Mucosa of gallbladder (tissue), 1 donor: ENCODE measurements around the gene ADAMTS17. TPM values are rescaled to one million over a fixed set of nuclear protein-coding genes. Genes with fewer than 3 reads are reported as not detected.

Experiments used
- DNase-seq: peaks from one replicate; pipeline ENCODE4 v3.0.0-alpha.2; 2020; ENCODE audit warnings: low spot score
- total RNA-seq: library from RNA; stranded (reverse); gene quantifications from one replicate; pipeline ENCODE4 v1.2.1, GENCODE V29; 2021
- donor health status: DM: no; HTN: no; CAD: no.

Gene ADAMTS17
- total RNA-seq, 1 donor from 2014 or later, result 3.6 TPM

DNA sequence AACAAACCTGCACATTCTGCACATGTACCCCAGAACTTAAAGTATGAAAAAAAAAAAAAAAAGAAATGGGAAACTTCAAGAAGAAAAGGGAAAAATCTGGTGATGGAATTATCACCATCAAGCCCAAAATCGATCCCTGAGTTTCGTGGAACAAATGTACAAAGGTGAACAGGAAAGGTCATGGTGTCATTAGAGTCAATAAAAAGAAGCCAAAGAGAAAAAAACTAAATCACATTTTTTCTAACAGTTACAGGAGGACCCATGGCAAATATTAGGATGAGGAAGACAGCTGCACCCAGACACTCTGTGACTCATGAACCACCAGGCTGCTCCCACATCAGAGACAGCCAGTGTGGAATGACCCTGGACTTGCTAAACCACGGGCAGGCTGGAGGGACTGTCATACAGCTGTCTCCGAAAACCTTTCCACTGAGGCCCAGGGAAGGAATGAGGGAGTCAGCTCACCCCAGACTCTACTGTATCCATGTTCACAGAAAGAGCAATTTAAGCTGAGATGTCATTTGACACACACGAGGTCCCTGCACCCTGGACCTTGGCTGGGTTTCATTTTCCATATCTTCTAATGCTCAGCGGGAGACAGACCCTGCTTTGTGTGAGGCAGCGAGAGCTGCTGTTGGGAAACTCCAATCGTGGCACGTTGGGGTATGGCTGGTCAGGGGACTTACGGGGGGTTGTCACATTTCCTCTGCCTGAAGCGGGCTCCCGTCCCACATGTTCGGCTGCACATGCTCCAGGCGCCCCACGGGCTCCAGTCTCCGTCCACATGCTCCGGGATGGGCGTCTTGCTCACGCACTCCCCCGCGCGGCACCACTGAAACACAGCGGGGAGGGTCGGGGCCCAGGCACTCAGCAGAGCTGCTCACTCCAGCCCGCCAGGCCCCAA lies 210.2 kb downstream of the ADAMTS17 start:
- DNase-seq, result no peak

DNA sequence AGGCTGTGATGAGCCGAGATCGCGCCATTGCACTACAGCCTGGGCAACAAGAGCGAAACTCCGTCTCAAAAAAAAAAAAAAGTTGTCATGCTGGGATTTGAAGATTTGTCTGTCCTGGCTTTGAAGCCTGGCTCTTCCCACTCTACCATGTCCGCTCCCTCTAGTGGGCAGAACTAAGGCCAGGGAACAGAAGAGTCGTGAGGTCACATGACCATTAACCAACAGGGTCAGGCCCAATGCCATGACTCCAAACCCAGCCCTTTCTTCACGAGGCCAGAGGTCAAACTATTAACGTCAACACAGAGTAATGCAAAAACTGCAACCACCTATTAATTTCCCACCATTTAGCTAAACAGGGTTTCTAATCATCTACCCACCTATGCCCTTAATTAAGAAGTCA lies 212.1 kb downstream of the ADAMTS17 start:
- no peak for DNase-seq

DNA sequence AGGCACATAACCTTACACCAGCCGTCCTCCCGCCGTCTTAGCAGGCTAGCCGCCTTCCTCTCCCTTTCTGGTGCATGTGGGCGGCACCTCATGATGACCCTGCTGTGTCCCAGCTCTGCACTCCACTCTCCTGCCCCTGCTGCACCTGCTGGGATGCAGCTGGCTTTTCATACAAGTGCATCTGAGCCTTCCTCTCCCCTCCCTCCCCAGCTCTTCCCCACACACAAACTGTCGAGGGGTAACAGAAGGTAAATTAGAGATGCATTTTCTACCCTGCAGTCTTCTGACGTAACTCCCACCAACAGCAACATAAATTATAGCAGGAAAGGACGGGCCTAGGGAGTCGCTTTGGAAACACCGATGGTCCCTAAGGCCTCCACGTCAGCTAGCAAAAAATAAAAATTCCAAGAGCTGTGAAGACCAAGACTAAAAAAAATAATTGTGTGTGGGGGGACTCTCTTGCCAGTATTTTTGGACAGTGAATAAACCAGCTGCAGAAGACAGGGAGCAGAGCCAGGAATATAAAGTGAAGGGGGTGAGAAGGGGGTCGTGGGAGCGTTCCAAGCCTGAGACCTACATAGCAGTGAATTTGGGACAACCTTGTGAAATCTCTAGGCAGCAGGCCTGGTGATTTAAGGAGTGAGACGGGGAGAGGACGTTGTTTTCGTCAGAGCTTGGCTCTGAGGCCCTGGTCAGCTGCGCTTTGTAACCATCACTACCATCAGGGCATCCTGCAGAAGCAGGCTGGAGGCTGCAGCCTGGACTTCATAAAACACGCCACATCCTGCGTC lies 216.2 kb downstream of the ADAMTS17 start:
- DNase-seq, result peak; percentile 70

DNA sequence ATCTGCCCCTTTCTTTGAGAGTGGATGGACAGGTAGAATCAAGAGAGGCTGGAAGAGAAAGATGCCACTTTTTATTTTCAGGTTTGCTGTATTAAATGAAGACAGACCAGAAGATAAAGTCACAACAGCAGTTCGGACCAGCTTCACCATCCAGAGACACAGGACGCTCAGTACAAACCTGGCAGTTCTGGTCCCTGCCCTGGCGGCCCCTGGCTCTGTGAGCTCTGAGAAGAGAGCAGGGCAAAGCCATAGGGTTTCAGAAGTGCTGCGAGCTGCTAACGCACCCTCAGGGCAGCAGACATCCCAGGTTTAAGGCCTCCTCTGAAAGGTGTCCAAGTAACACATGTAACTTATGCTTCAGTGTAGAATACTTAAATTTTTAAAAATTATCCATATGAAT lies 216.8 kb downstream of the ADAMTS17 start:
- no peak for DNase-seq

DNA sequence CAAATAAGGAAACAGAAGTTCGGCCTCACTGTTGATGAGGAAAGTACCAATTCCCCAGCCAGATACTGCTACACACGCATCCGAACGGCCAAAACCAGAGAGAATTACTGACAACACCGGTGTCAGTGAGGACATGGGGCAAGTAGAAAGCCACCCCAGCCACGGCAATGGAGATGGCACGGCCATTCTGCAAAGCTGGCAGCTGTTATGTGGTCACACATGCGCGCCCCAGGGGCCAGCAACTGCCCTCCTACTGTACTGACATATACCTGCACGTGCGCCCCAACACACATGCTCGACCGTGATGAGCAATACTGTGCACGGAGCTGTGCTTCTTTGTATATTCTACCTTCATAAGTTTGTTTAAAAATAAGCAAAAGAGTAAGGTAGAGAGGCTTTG lies 217.4 kb downstream of the ADAMTS17 start:
- no peak for DNase-seq

DNA sequence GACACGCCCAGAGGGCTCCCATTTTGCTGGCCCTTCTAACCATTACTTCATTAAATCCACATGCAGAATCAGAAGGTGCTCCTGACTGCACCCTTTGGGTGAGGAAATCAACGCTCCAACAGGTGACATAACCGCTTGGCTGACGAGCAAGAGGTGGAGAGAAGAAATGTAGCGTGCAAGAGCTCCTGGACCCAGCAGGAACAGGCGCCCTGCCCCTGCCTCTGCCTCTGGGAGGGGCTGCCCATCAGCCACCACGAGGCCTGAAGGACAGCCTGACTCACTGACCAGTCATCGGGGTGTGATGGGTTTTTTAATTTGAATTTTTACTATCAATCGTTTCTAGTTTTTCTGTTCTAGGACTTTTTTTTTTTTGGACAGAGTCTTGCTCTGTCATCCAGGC lies 218.2 kb downstream of the ADAMTS17 start:
- no peak for DNase-seq

DNA sequence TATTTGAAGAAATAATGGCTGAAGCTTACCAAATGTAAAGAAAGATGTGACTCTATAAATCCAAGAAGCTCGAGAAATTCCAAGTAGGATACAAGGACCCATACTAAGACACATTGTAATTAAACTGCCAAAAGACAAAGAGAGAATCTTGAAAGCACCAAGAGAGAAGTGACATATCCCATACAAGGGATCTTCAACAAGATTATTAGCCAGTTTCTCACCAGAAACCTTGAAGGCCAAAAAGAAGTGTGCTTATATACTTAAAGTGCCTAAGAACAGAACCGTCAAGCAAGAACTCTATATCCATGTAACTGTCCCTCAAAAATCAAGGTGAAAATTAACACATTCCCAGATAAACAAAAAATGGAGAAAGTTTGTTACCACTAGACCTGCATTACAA lies 220.5 kb downstream of the ADAMTS17 start:
- DNase-seq, result no peak

DNA sequence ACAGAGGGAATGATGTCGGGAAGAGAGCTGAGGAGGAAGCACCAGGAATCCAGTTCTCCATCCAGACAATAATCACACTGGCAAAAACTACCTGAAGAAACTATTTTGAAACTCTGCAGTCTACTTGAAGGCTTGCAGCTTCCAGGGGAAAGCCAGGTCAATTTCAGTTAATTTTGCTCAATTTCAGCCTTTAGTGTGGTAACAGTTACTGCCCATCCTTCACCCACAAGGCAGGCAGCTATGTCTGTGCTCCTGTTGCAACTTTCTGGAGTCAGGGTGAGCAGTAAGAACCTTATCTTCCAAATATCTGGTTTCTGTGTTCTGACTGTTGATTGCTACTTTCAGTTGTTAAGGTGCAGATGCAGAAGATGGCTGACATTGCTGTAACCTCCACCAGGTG lies 221.7 kb downstream of the ADAMTS17 start:
- DNase-seq, result no peak

DNA sequence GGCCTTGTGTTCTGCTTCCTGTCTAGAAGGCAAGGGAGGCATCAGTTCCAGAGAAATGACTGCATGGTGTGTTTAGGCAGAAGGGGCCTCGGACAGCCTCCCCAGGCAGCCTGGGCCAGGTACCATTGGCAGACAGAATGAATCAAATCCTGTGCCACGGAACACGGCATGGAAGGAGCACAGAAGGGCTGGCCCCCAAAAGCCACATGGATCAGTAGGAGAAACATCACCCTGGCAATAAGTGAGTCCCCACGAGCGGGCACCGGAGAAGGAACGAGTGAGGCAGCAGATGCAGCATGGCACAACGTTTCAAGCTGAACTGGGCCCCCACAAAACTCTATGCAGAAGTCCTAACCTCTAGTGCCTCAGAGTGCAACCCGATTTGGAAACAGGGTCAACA lies 223.2 kb downstream of the ADAMTS17 start:
- no peak for DNase-seq

DNA sequence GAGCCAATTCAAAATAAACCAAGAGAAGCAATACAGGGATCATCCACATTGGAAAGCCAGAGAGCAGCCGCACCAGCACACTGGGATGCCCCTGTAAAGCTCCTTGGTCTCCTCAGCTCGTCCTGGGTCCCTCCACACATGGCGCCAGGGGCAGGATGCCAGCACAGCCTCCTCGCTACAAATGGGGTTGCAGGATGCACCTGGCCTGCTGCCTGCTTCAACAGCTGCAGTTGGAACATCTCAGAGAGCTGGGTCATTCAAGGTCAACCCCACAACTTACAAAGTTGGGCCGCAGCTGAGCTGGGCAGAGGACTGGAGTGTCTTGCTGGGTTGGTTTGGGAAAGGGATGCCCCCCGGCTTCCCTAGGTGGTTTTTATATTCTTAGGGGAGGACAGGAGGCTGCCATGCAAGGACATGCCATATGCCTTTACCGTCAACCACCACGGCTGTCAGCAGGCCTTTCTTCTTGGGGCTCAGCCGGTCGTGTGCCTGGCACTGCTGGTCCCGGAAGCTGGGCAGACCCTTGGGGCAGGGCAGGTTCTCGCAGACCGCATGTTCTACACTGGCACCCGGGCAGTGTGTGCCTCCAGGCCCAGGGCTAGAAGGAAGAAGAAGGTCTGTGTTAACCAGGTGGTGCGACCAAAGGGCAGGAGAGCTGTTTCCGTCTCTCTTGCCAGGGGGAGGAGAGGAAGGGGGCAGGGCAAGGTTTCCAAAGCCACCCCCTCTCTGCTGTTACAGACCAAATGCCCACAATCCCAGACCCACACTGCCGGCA lies 225.2 kb downstream of the ADAMTS17 start:
- no peak for DNase-seq

DNA sequence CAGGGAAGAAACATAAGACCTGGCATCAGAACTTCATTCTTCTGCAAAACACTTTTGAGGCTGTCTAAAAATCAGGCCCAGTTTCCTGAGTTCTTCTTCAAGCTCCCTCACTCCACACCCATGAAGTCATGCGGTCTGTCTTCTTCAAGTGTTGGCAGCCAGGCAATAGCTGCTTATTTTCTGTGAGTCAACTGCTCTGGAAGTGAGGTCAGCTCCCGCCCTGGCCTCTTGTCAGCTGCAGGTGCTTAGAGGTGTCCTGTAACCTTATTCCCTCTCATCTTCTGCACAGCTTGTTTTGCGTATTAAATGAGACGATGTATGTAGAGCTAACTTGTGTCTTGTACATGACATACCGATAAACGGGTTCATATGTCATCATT lies 226.1 kb downstream of the ADAMTS17 start:
- DNase-seq, result no peak

DNA sequence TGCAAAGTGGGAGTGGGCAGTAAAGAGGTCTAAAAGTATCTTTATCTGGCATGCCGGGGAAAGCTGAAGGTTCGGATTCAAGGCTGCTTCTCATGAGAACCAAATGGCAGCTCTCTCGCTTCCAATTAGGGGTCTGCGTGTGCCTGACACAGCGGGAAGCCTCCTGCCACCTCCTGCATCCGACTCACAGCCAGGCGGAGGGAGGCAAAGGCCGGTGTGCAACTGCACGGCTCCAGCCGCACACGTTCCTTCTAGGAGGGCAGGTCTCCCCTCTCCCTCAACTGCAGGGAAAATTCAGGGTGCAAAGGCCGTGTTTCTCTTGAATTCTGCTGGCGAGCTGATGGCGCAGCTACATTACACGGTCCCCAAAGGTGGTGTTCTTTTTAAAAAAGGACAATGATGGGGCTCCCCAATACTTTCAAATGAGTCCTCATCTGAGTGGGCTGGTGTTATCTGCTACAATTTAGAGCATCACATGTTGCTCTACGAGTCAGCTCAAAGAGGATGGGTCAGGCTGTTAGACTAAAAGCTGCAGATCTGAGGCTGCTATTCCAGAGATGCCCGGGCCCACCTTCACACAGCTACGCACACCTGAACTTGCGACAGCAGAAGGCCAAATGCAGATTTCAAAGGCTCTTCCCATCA lies 226.6 kb downstream of the ADAMTS17 start:
- no peak for DNase-seq

DNA sequence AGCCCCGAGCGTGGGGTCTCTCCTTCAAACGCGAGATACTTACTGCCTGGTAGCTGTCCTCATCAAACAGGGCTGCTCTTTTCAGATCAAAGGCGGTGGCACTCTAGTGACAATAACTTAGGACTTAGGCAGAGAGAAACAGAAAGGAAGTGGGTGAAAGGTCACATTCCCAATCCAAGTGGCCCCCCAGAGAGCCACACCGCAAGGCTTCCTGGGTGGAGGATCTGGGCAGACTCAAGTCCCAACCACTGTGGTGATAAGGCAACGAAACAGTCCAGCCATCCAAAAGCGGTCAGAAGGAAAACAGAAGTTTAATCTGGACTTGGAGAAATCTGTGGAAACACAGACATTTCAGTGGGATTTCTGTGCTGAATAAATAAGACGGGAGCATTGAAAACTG lies 227.2 kb downstream of the ADAMTS17 start:
- peak; percentile 44 for DNase-seq

DNA sequence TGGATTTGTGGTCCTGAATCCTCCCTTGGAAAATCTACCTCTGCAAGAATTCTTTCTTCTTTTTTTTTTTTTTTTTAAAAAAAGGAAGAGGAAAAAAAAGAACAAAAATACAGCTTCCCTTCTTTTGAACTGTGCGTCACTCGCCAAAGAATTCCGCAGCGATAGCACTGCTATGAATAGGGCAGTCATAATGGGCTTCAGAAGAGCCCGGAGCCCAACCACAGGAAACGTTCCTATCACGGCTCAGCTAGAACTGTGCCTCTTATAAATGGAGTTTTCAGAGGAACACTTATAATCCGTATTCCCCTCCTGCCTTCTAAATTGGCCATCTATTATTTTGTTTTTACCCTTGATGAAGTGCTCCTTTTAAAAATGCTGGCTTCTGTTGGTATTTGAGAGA lies 227.7 kb downstream of the ADAMTS17 start:
- DNase-seq, result peak; percentile 64

DNA sequence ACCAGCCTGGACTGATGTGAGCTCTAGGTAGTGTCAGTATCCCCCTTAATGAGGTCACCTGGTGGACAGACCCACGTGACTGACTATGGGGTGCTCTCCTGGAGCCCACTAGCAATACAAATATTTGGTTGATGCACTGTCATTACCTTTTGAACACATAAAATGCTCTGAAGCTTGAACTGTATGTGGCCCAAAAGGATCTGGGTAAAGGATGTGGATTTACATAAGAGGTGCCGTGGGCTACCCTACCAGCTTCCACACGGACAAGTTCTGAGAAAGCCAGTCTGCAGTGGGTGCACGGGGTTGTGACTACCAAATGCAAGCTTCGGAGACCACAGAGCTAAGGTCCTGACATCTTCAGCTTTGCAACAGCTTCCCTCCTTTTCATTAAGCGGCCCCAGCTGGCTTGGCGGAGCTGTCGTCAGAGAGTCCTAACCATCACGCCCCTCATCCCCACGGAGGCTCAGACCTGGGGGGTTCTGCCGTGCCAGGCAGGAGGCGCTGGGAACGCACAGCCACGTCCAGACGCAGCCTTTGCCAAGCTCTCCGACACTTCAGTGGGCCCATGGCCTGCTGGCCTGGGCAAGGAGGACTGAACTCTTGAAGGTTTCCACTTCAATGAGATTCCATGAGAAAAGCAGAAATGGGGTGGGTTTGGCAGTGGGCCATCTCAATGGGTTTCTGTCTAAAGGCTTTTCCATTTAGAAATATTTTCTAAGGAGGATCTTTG lies 228.3 kb downstream of the ADAMTS17 start:
- no peak for DNase-seq

DNA sequence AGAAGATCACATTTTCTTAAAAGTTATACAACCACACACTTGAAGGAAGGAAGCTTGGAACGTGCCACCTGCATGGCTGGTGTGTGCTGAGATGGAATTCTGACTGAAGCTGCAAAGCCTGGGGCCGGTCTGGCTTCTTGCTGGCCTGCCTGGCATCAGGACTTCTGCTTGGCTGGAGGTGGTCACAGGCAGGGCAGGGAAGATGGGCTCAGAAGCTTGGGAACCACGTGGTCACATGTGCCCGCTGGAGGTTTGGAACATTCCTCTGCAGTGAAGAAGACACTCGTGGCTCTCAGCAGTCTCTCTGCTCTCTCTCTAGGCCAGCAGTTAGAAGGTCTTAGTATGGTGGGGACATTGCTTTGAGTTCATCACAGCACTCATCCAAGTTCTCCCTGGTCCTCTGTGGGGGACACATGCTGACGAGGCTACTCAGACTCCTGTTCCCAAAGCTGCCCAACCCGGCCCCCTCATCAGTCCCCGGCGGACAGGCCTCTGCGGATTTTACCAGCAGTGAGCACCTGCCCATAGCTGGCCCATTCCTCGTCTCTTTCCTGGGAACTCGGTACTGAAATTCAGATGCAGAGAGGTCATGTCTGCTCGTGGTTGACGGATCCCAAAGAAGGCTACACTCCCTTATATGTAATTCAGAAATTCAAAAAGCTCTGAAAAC lies 229.0 kb downstream of the ADAMTS17 start:
- DNase-seq, result no peak

DNA sequence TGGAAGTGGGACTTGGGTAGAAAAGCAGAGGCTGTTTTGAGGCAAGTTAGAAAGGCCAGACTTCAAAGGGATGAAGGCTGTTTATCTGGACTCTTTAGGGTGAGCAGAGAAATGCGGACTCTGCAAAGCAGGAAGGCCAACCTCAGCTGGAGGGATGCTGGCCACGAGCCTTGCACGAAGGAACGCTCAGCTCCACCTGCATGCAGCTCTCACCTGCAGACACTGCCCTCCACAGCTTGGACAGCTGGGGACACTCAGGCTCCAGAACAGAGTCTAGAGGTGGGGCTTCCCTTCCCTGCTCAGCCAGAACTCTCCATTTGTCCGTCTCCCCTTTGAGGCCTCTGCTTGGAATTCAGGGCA lies 229.7 kb downstream of the ADAMTS17 start:
- no peak for DNase-seq

DNA sequence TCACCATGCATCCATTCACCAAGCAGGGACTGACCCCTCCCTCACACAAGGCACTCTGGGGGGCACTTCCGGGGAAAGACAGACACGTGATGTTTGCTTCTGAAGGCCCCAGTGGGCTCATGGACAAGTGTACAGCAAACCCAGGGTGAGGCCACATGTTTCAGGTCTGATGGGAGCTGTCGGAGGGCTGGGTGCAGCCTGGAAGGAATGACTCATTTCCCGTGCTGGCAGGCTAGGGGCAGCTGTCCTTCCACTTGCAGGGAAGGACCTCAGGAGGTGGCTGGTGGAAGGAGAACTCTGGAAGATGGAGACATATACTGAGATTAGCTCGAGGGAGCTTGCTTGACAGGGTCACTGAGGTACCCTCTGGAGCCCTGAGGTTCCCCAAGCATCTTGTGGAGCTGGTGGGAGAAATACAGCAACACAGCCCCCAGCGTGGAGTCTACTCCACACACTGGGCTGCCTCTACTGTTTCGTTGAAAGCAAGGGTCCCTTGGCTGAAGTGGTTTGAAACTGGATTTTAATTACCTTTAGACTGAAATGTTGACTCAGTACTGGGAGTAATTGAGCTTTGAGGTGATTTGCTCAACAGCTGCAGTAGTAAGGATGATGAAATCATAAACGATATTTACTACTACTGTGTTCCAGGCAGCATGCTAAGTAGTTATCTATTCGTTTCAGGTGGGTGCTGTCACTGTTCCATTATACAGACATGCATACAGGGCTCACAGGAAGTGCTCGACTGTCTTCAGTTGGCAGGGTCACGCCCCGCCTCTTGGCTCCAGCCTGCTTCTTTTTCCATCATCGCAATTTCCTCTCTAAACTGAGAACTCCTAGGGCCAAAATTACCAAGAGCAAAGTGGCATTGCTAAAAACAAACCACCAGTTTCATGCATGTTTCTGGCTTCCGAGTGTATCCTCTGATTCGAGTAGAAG lies 230.4 kb downstream of the ADAMTS17 start:
- peak; percentile 42 for DNase-seq

DNA sequence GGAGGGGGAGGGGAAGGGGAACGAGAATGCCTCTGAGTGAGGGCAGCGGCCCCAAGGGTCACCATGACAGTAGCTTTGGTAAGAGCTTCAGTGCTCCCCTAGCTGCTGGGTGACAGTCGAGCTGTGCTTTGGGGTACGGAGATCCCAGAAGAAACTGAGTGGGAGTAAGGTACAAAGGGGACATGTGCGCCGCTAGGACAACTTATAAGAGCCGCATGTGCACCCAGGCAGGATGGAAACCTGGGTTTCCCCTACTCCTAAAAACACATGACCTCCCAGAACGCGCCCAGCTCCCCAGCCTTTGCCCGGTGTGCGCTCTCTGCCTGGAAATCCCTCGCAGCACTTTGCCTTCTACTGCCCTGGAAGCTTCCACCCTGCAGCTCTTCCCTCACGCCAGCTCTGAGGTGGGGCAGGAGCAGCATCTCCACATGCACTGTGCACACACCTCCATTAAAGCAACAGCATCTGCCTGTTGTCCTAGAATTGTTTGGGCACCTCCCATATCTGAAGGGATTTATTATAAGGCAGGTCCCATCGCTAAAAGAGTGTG lies 232.2 kb downstream of the ADAMTS17 start:
- DNase-seq, result no peak
